Epidermal melanocyte (primary cell): Measurements from ENCODE around the gene OR7C1.
A peak's percentile ranks its signal among the peaks of the same experiment; 100 is the strongest.
"Not testable (repeated sequence)": the region's sequence is repeated elsewhere in the genome, so short reads cannot be mapped to it uniquely, and the experiment has no call there.

Experiments used
- DNase-seq: peaks from one replicate; pipeline ENCODE4 v3.0.0; 2011; ENCODE audit warnings: low spot score; ENCODE audit not compliant: insufficient read length

Gene OR7C1

GRCh38 chr19:14835011-14835410 is at the start of gene OR7C1, which contains the start of gene OR7A5:
Gene OR7C1 (minus strand): TSS chr19:14835185. CDS start chr19:14800136, 35,049 bp downstream.
Gene OR7A5 (minus strand): TSS chr19:14835185. CDS start chr19:14828241, 6,944 bp downstream.
- DNase-seq: peak; percentile 60

GRCh38 chr19:14871619-14872230 is 36.7 kb upstream of the OR7C1 start:
- no peak for DNase-seq

- no peak for DNase-seq
Measured at GRCh38 chr19:14868497-14868896, 33.5 kb upstream of the OR7C1 start.

GRCh38 chr19:14848822-14849221 is 13.8 kb upstream of the OR7C1 start, which contains the start of gene OR7A10:
Gene OR7A10 (minus strand): TSS chr19:14848922. CDS start chr19:14841877, 7,045 bp downstream.
- DNase-seq: no peak

GRCh38 chr19:14843578-14843977 is 8.6 kb upstream of the OR7C1 start:
- DNase-seq: no peak

GRCh38 chr19:14843169-14843568 is 8.2 kb upstream of the OR7C1 start:
- no peak for DNase-seq

GRCh38 chr19:14840206-14840605 is 5.2 kb upstream of the OR7C1 start:
- no peak for DNase-seq

- no peak for DNase-seq
Measured at GRCh38 chr19:14837391-14837790, 2.4 kb upstream of the OR7C1 start.

- DNase-seq: no peak
Measured at GRCh38 chr19:14830702-14831101, 4.3 kb downstream of the OR7C1 start.

GRCh38 chr19:14826006-14826405 is 9.0 kb downstream of the OR7C1 start:
- DNase-seq: no peak

- no peak for DNase-seq
Measured at GRCh38 chr19:14821937-14822336, 13.0 kb downstream of the OR7C1 start.

- DNase-seq: no peak
Measured at GRCh38 chr19:14818588-14818987, 16.4 kb downstream of the OR7C1 start.

GRCh38 chr19:14817052-14817451 is 17.9 kb downstream of the OR7C1 start:
- DNase-seq: no peak

GRCh38 chr19:14814982-14815652 is 19.9 kb downstream of the OR7C1 start:
- DNase-seq: no peak

- DNase-seq: no peak
Measured at GRCh38 chr19:14809272-14810057, 25.5 kb downstream of the OR7C1 start.

- DNase-seq: no peak
Measured at GRCh38 chr19:14804765-14805164, 30.2 kb downstream of the OR7C1 start.

GRCh38 chr19:14798760-14799159 is 36.2 kb downstream of the OR7C1 start:
- no peak for DNase-seq

GRCh38 chr19:14796021-14796420 is 39.0 kb downstream of the OR7C1 start:
- DNase-seq: no peak

GRCh38 chr19:14795078-14795721 is 39.8 kb downstream of the OR7C1 start:
- no peak for DNase-seq

GRCh38 chr19:14792250-14792649 is 42.7 kb downstream of the OR7C1 start:
- DNase-seq: not testable (repeated sequence)

- no peak for DNase-seq
Measured at GRCh38 chr19:14786421-14786851, 48.5 kb downstream of the OR7C1 start.
